Measurements from ENCODE around the gene DNASE1.

Gene DNASE1

DNA sequence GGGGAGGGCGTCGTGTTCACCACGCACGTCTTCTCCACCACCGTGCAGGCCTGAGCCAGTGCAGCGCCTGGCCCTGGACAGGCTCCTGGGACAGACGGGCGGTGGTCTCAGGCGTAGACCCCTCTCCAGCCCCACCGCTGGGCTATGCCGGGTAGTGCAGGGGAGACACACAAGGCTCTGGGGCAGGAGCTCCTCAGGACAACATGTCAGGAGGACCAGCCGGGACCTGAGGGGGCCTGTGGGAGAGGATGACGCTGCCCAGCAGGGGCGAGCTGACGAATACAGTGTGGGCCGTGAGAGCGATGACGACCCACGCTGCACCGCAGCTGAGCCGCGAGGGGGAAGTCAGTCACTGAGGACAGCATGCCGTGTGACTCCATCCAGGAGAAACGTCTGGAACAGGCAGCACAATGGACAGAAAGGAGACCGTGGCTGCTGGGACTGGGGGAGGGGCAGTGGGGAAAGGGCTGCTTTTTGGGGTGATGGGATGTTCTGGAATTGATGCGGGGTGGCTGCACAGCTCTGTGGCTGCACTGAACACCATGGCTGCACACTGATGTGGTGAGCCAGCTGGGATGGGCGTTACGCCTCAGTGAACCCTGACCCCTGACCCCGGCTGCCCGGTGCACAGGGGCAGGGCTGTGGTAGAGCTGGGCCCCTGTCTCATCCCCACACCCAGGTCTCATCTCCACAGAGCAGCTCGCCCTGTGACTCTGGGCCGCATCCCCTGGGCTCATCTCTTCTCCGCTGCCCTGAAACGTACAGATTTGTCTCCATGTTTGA lies 20.2 kb downstream of the DNASE1 start:
- TF ChIP-seq, protein P1, sequence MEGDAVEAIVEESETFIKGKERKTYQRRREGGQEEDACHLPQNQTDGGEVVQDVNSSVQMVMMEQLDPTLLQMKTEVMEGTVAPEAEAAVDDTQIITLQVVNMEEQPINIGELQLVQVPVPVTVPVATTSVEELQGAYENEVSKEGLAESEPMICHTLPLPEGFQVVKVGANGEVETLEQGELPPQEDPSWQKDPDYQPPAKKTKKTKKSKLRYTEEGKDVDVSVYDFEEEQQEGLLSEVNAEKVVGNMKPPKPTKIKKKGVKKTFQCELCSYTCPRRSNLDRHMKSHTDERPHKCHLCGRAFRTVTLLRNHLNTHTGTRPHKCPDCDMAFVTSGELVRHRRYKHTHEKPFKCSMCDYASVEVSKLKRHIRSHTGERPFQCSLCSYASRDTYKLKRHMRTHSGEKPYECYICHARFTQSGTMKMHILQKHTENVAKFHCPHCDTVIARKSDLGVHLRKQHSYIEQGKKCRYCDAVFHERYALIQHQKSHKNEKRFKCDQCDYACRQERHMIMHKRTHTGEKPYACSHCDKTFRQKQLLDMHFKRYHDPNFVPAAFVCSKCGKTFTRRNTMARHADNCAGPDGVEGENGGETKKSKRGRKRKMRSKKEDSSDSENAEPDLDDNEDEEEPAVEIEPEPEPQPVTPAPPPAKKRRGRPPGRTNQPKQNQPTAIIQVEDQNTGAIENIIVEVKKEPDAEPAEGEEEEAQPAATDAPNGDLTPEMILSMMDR (IDR thresholded peaks at IDR 0.05; ENCODE audit: borderline replicate concordance, insufficient read depth, low read depth, low read length): no peak
- H3K4me3 ChIP-seq (ENCODE audit: low read depth, low read length): no peak overlapping the region

DNA sequence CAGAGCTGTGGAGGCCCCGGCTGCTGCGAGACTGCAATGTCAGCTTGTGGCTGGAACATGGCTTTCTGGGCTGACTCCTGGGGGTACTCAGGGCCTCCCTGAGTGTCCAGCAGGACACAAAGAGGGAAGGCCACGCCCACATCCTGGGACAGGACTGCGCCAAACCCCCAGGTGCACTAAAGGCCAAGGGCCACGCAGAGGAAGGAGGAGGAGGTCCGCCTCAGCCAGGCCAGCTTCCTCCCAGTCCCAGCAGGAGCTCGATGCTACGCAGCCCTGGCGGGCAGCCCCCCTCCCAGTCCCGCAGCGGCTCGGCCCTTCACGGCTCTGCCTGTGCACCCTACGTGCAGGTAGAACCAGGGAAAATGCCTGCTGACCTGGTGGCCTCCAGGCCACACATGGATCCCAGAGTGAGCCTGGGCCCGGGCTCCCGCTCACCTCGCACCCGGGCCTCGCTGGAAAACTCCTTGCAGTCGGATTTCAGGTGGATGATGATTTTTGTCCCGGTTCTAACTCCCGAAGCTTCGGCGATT lies 21.2 kb downstream of the DNASE1 start:
- no peak overlapping the region for H3K4me3 ChIP-seq (ENCODE audit: low read depth, low read length)
- TF ChIP-seq, protein P1 (IDR thresholded peaks at IDR 0.05; ENCODE audit: borderline replicate concordance, insufficient read depth, low read depth, low read length): no peak

DNA sequence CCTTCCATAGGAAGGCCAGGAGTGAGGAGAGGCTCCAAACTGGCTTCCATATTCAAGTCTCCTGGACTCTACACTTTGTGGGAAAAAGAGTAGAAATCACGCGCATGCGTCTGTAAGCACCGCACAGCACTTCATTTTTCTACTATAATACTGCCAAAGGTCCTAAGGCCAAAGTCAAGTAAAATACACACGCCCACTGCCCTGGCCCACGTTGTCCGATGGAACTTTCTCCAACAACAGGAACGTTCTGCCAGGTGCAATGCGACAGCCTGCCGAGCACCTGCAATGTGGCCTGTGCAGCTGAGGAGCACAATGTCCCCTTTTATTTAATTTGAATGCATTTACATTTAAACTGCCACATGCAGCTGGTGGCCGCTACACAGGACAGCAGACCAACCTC lies 23.5 kb downstream of the DNASE1 start:
- H3K4me3 ChIP-seq (ENCODE audit: low read depth, low read length): no peak overlapping the region
- TF ChIP-seq, protein P1 (IDR thresholded peaks at IDR 0.05; ENCODE audit: borderline replicate concordance, insufficient read depth, low read depth, low read length): no peak

DNA sequence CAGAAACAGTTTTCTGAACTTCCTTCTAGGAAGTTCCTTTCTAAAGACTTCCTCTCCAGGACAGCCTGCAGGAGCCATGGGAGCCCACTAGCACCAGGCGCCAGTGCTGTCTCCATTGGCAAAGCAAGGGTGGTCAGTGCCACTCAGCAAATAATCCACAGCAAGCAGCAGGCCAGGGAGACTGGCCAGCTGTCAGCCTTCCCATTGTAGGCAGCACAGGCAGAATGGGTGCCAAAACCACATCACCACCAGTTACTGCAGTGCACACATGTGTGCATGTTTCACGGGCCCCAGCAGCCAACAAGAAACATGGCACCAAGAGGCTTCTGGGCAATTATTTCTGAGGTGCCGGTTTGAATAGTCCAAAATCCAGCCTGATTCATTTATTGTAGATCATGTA lies 26.7 kb downstream of the DNASE1 start:
- H3K4me3 ChIP-seq (ENCODE audit: low read depth, low read length): no peak overlapping the region
- TF ChIP-seq, protein P1 (IDR thresholded peaks at IDR 0.05; ENCODE audit: borderline replicate concordance, insufficient read depth, low read depth, low read length): no peak

DNA sequence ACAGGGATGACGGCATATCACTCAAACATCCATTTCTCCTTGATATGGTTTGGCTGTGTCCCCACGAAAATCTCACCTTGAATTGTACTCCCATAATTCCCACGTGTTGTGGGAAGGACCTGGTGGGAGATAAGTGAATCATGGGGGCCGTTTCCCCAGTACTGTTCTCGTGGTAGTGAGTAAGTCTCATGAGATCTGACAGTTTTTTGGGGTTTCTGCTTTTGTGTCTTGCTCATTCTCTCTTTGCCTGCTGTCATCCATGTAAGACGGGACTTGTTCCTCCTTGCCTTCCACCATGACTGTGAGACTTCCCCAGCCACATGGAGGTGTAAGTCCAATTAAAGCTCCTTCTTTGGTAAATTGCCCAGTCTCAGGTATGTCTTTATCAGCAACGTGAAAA lies 32.5 kb downstream of the DNASE1 start:
- TF ChIP-seq, protein P1 (IDR thresholded peaks at IDR 0.05; ENCODE audit: borderline replicate concordance, insufficient read depth, low read depth, low read length): no peak

DNA sequence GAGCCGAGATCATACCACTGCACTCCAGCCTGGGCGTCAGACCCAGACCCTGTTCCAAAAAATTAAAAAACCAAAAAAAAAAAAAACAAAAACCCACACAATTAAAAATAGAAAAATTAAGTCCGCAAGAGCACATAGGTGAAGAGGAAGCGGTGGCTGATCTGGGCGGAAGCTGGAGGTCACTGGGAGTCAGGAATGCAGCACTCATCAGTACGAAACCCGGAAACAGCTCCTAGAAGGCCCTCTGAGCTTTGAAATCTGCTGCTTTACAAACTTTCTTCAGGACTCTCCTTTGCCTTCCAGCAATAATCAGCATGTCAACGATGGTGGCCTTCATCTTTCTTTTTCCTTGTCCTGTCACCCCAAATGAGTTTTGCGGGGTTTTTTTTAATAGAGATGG lies 33.3 kb downstream of the DNASE1 start:
- TF ChIP-seq, protein P1 (IDR thresholded peaks at IDR 0.05; ENCODE audit: borderline replicate concordance, insufficient read depth, low read depth, low read length): no peak
- H3K4me3 ChIP-seq (ENCODE audit: low read depth, low read length): no peak overlapping the region

More for the DNA sequence above, 32.5 kb downstream of the DNASE1 start:
- no peak overlapping the region for H3K4me3 ChIP-seq (ENCODE audit: low read depth, low read length)

DNA sequence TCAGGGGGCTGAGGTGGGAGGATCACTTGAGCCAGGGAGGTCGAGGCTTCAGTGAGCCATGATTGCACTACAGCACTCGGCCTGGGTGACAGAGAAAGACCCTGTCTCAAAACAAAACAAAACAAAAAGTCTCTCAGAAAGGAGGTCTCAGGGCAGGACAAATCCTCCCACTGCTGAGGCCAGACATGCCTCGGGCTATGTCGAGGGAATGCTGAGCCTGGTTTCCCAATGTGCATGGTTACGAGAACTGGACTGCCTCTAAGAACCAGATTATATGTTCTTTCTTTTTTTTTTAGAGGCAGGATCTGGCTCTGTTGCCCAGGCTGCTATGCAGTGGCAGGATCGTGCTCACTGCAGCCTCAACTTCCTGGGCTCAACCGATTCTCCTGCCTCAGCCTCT lies 35.2 kb downstream of the DNASE1 start:
- TF ChIP-seq, protein P1 (IDR thresholded peaks at IDR 0.05; ENCODE audit: borderline replicate concordance, insufficient read depth, low read depth, low read length): no peak
- H3K4me3 ChIP-seq (ENCODE audit: low read depth, low read length): no peak overlapping the region

All from GM12875 (cell line).